Hepatocyte (in vitro differentiated cells): Measurements from ENCODE around the gene GUCY1A2.

ENCODE experiments used
- EZH2 ChIP-seq: fragments of 200-600 bp; sonication (generic); IDR thresholded peaks from 2 replicates; pipeline ENCODE4 v1.6.1; 2016; ENCODE audit warnings: antibody characterized with exemption, mild to moderate bottlenecking, borderline replicate concordance
- EZH2phosphoT487 ChIP-seq: fragments of 200-600 bp; sonication (generic); IDR thresholded peaks from one replicate; pipeline ENCODE4 v1.6.1; 2018; ENCODE audit warnings: antibody characterized with exemption, mild to moderate bottlenecking, low read depth, moderate library complexity; ENCODE audit not compliant: unreplicated experiment, severe bottlenecking
- TF ChIP-seq, protein P1 (sequence below): fragments of 200-600 bp; sonication (generic); IDR thresholded peaks from 2 replicates; pipeline ENCODE4 v1.5.1; 2016; ENCODE audit warnings: antibody characterized with exemption, mild to moderate bottlenecking; ENCODE audit not compliant: poor library complexity

DNA sequence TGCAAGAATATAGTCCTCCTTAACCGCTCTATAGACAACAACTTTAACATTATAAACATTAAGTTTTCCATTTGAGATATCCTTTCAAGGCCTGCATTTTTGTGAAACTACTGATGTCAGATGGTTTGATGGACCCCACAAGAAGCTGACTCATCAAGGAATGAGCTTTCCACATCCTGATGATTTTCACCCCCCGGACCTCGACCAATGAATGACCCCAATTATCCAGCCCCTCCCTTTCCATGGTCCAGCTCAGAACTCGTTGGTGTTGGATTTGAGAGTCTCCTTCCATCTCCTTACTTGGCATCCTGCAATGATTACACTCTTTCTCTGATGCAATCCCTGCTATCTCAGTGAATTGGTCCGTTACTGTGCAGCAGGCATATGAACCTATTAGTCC, 31.8 kb upstream of the GUCY1A2 start:
- TF ChIP-seq, protein P1, sequence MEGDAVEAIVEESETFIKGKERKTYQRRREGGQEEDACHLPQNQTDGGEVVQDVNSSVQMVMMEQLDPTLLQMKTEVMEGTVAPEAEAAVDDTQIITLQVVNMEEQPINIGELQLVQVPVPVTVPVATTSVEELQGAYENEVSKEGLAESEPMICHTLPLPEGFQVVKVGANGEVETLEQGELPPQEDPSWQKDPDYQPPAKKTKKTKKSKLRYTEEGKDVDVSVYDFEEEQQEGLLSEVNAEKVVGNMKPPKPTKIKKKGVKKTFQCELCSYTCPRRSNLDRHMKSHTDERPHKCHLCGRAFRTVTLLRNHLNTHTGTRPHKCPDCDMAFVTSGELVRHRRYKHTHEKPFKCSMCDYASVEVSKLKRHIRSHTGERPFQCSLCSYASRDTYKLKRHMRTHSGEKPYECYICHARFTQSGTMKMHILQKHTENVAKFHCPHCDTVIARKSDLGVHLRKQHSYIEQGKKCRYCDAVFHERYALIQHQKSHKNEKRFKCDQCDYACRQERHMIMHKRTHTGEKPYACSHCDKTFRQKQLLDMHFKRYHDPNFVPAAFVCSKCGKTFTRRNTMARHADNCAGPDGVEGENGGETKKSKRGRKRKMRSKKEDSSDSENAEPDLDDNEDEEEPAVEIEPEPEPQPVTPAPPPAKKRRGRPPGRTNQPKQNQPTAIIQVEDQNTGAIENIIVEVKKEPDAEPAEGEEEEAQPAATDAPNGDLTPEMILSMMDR: no peak
- TF ChIP-seq EZH2 (no peak), EZH2phosphoT487 (no peak)
